Liver (tissue), 9 donors: Measurements from ENCODE around the gene DISC1. TPM values are rescaled to one million over a fixed set of nuclear protein-coding genes. Genes with fewer than 3 reads are reported as not detected.

ENCODE experiments used
- DNase-seq: peaks from one replicate; pipeline ENCODE4 v3.0.0-alpha.2; 2017; ENCODE audit warnings: low spot score
- H3K27ac ChIP-seq, 2 donors: one replicate each; pipeline ENCODE4 v1.7.0; 2013; ENCODE audit warnings: inconsistent platforms in 2 of 2, low read length in 2 of 2, control low read depth in 1 of 2, low read depth in 1 of 2, mild to moderate bottlenecking in 1 of 2
- H3K27me3 ChIP-seq, 4 donors: one replicate each; pipeline versions ENCODE4 v1.6.1 to v1.7.0; 2013; ENCODE audit warnings: low read length in 3 of 4, inconsistent platforms in 1 of 4, mild to moderate bottlenecking in 1 of 4, moderate library complexity in 1 of 4; ENCODE audit not compliant: control insufficient read depth in 4 of 4, insufficient read depth in 4 of 4
- H3K36me3 ChIP-seq, 4 donors: one replicate each; pipeline versions ENCODE4 v1.6.1 to v1.7.0; 2013; ENCODE audit warnings: low read length in 3 of 4, mild to moderate bottlenecking in 3 of 4, low read depth in 1 of 4, moderate library complexity in 1 of 4; ENCODE audit not compliant: control insufficient read depth in 4 of 4, insufficient read depth in 3 of 4
- H3K4me1 ChIP-seq, 4 donors: one replicate each; pipeline versions ENCODE4 v1.6.1 to v1.7.0; 2013; ENCODE audit warnings: low read length in 3 of 4, mild to moderate bottlenecking in 3 of 4, moderate library complexity in 1 of 4; ENCODE audit not compliant: control insufficient read depth in 4 of 4, insufficient read depth in 4 of 4
- H3K4me3 ChIP-seq, 3 donors: one replicate each; pipeline versions ENCODE4 v1.6.1 to v1.7.0; 2013; ENCODE audit warnings: low read length in 3 of 3, control low read depth in 1 of 3, low read depth in 1 of 3, mild to moderate bottlenecking in 1 of 3
- H3K9ac ChIP-seq, 2 donors: one replicate each; pipeline ENCODE4 v1.7.0; 2013; ENCODE audit warnings: low read length in 2 of 2, mild to moderate bottlenecking in 2 of 2, moderate library complexity in 2 of 2, control low read depth in 1 of 2, low read depth in 1 of 2
- H3K9me3 ChIP-seq, 4 donors: one replicate each; pipeline versions ENCODE4 v1.6.1 to v1.7.0; 2013; ENCODE audit warnings: low read length in 3 of 4; ENCODE audit not compliant: control insufficient read depth in 4 of 4
- ATF3 ChIP-seq: IDR thresholded peaks from 2 replicates; pipeline ENCODE4 v1.6.1; 2016; ENCODE audit warnings: antibody characterized with exemption
- CTCF ChIP-seq: fragments of 150-350 bp; IDR thresholded peaks from 2 replicates; pipeline ENCODE4 v1.5.1; 2017; ENCODE audit warnings: improper control_type of control experiment, low read depth, low read length; ENCODE audit not compliant: missing input control
- EGR1 ChIP-seq, 2 donors: IDR thresholded peaks; 2 replicates each; pipeline ENCODE4 v1.6.1; 2016 to 2018; ENCODE audit warnings: antibody characterized with exemption in 2 of 2, low read depth in 2 of 2
- FOXA1 ChIP-seq: IDR thresholded peaks from 2 replicates; pipeline ENCODE4 v1.6.1; 2016; ENCODE audit warnings: antibody characterized with exemption
- FOXA2 ChIP-seq: IDR thresholded peaks from 2 replicates; pipeline ENCODE4 v1.6.1; 2016; ENCODE audit warnings: antibody characterized with exemption
- GABPA ChIP-seq, 2 donors: IDR thresholded peaks in 1 of 2; conservative IDR thresholded peaks in 1 of 2; 2 replicates each; pipeline ENCODE4 v1.6.1; 2016; ENCODE audit warnings: antibody characterized with exemption in 2 of 2, mild to moderate bottlenecking in 1 of 2, moderate library complexity in 1 of 2
- HNF4A ChIP-seq, 2 donors: conservative IDR thresholded peaks; 2 replicates each; pipeline ENCODE4 v1.6.1; 2016; ENCODE audit warnings: antibody characterized with exemption in 2 of 2, mild to moderate bottlenecking in 2 of 2
- HNF4G ChIP-seq: IDR thresholded peaks from 2 replicates; pipeline ENCODE4 v1.6.1; 2016; ENCODE audit warnings: antibody characterized with exemption
- JUND ChIP-seq, 2 donors: IDR thresholded peaks; 2 replicates each; pipeline ENCODE4 v1.6.1; 2016; ENCODE audit warnings: antibody characterized with exemption in 2 of 2
- NR2F2 ChIP-seq: IDR thresholded peaks from 2 replicates; pipeline ENCODE4 v1.6.1; 2016; ENCODE audit warnings: antibody characterized with exemption
- RAD21 ChIP-seq, 2 donors: IDR thresholded peaks; 2 replicates each; pipeline ENCODE4 v1.6.1; 2016; ENCODE audit warnings: antibody characterized with exemption in 2 of 2, mild to moderate bottlenecking in 2 of 2
- REST ChIP-seq: IDR thresholded peaks from 2 replicates; pipeline ENCODE4 v1.6.1; 2016; ENCODE audit warnings: antibody characterized with exemption, mild to moderate bottlenecking
- RXRA ChIP-seq, 2 donors: IDR thresholded peaks; 2 replicates each; pipeline ENCODE4 v1.6.1; 2017 to 2018; ENCODE audit warnings: antibody characterized with exemption in 2 of 2, mild to moderate bottlenecking in 1 of 2
- SP1 ChIP-seq: IDR thresholded peaks from 2 replicates; pipeline ENCODE4 v1.6.1; 2018; ENCODE audit warnings: antibody characterized with exemption, mild to moderate bottlenecking
- TAF1 ChIP-seq: conservative IDR thresholded peaks from 2 replicates; pipeline ENCODE4 v1.6.1; 2016; ENCODE audit warnings: antibody characterized with exemption, mild to moderate bottlenecking
- YY1 ChIP-seq: IDR thresholded peaks from 2 replicates; pipeline ENCODE4 v1.6.1; 2016; ENCODE audit warnings: antibody characterized with exemption, mild to moderate bottlenecking
- ZBTB33 ChIP-seq: IDR thresholded peaks from 2 replicates; pipeline ENCODE4 v1.6.1; 2016; ENCODE audit warnings: antibody characterized with exemption
- WGBS: extraction: QIAGEN DNeasy Blood & Tissue Kit; methylation state at CpG from one replicate; pipeline ENCODE4 v1.1.7; 2013; 5-methylcytosine and 5-hydroxymethylcytosine counted together
- polyA plus RNA-seq, 2 donors: library from polyadenylated mRNA; stranded (reverse) in 1 of 2; unstranded in 1 of 2; fragments of 200-250 nt in 1 of 2; fragments of >200 nt in 1 of 2; fragmentation: Nextera tagmentation in 1 of 2; extraction: Ambion mirVana in 1 of 2; gene quantifications; one replicate each; pipeline versions ENCODE4 v1.2.1 to v1.2.3, GENCODE V29; 2013 to 2015
- total RNA-seq, 2 donors: library from RNA; depleted of rRNA; stranded (reverse); fragments of >200 nt; gene quantifications; one replicate each; pipeline ENCODE4 v1.2.3, GENCODE V29; 2014
- donor health status: healthy.
- donor health status: healthy.
- donor health status: healthy.
- donor health status: healthy.
- donor health status: healthy.

Gene DISC1
- total and polyA plus RNA-seq, 4 donors, result 0.45 to 6.3 (median 2.3) TPM

- no peak for DNase-seq
- Histone ChIP-seq H3K9me3 (no peaks in the 10 kb centered on the region), H3K4me1 (no peaks in the 10 kb centered on the region), H3K27ac (no peak overlapping the region), H3K9ac (no peak overlapping the region), H3K27me3 (peaks cover 0 to 4% (median 0%) of the 10 kb centered on the region in 4 donors), H3K4me3 (no peak overlapping the region), H3K36me3 (no peaks in the 10 kb centered on the region)
- 88% methylated on average over 1 of the region's 1 CpG for whole genome bisulfite sequencing
- no peak for TF ChIP-seq REST
- no peak for TF ChIP-seq JUND (IDR thresholded peaks at IDR 0.05)
- TF ChIP-seq NR2F2, result no peak
- no peak for TF ChIP-seq ATF3
- no peak for TF ChIP-seq RXRA (IDR thresholded peaks at IDR 0.05)
- TF ChIP-seq FOXA2, result no peak
- no peak for TF ChIP-seq HNF4A (conservative IDR thresholded peaks at IDR 0.05)
- no peak for TF ChIP-seq EGR1 (IDR thresholded peaks at IDR 0.05; ENCODE audit: low read depth in 2 of 2)
- no peak for TF ChIP-seq CTCF
- TF ChIP-seq SP1, result no peak
- no peak for TF ChIP-seq HNF4G
- no peak for TF ChIP-seq RAD21 (IDR thresholded peaks at IDR 0.05)
- no peak for TF ChIP-seq YY1
- TF ChIP-seq ZBTB33, result no peak
- TF ChIP-seq GABPA (IDR thresholded peaks at IDR 0.05 in 1 of 2, conservative IDR thresholded peaks at IDR 0.05 in 1 of 2), result no peak
- no peak for TF ChIP-seq FOXA1
- no peak for TF ChIP-seq TAF1
These were observed 256.8 kb downstream of the DISC1 start for GRCh38 chr1:231883382-231883781.
